DMS153 treated with DMSO at 0.1 percent for 48 hours (cell line): ENCODE results near the gene TSPOAP1.
"Not testable (repeated sequence)": the region's sequence is repeated elsewhere in the genome, so short reads cannot be mapped to it uniquely, and the experiment has no call there.

Experiments used
- DNase-seq: peaks from one replicate; lab custom pipeline; 2025; ENCODE audit not compliant: unreplicated experiment; lab: John Stamatoyannopoulos, UW

TSPOAP1 gene

GRCh38 chr17:58362368-58363014, 33.9 kb upstream of the TSPOAP1 start:
- DNase-seq = no peak

GRCh38 chr17:58360296-58361063, 31.9 kb upstream of the TSPOAP1 start:
- DNase-seq = no peak

- no peak for DNase-seq
Observed at GRCh38 chr17:58358408-58359172, 30.0 kb upstream of the TSPOAP1 start.

- no peak for DNase-seq
Observed at GRCh38 chr17:58357312-58358297, 29.0 kb upstream of the TSPOAP1 start.

- no peak for DNase-seq
Observed at GRCh38 chr17:58356231-58356630, 27.6 kb upstream of the TSPOAP1 start.

- DNase-seq = no peak
Observed at GRCh38 chr17:58354541-58355216, 26.1 kb upstream of the TSPOAP1 start.

DNA sequence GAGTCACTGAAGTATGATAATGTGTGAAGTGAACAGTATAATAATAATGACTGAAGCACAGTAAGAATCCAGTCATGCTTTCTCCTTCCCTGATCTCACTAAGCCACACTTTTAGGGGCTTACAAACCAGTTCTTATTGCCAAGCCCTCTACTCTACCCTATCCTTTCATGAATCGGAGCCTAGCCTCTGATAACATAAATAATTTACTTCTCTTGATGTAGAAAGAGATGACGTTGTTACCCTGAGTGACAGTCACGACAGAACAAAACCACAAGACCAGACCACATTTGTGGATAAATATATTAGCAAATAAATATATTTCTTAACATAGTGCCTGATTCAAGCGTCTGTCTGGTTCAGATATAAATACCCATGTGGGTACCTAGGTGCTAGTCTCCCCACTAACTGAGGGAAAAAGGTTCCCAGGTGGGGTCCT, 24.8 kb upstream of the TSPOAP1 start:
- DNase-seq = no peak

DNA sequence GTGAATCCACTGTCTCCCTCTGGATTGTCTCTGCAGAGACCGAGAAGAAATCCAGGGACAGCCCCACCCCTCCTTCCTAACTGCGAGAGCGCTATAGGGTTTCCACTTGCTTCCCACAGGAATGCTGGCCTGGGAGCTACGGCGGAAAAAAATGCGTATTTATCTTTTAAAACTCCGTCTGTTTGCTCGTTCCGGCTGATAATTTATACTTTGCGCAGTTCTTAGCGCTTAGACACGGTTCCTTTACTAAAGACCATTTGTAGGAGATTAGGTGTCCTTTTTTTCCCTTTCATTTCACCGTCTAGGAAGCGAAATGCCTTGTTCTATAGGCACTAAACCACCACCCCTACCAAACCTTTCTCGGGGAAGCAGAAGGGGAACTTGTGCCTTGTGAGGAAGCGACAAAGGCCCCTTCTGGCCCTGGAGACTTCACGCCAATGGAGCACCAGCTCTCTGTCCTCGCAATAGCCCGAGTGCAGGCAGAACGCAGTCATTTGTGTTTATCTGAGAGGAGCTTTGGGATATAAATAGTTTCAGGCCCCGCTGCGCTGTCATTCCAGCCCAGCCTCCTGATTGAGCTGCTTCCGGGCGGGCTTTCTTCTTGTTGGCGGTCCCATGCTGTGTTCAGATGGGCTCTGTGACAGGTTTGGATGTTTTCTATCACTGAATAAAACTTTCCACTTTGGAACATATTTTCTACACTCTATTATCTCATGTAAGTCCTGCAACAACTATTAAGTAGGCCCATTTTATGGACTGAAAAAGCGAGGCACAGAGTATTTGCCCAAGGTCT, 24.2 kb upstream of the TSPOAP1 start:
- no peak for DNase-seq

DNA sequence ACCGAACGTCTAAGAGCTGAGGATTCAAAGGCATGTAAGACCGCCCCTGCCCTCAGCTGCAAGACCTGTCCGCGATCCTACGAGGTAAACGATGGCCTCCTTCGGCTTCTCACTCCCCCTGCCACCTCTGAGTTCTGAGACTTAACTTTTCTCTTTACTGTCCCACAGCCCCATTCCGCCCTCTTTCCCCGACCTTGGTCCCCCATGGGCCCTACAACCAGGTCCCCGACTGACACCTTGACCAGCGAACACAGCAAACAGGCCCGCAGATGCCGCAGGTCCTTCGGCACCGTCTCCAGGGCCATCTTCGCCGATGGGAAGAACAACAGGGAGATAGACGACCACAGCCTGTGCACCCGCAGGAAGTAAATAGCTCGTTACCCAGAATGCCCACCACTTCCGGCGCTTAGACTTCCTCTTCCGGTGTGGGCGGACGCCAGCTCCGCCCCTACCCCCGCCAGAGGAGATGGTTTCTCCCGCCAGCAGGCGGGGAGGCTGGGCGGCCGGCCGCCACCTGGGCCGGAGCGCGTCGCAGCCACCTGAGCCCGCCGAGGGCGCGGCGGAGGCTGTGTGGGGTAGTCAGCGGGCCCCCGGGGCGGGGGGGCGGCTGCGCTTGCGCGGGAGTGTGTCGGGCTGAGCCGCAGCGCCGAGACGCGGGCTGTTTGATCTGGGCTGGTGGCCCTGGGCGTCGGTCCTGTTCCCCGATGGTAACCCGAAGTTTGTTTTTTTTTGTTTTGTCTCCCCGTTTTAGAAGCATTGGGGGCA, 23.4 kb upstream of the TSPOAP1 start, which contains the start of gene SUPT4H1:
SUPT4H1 (minus strand) TSS at position 371 of the 765 bp plus-strand sequence; CDS start at position 305, 66 bp downstream.
- peak; percentile 90 for DNase-seq

- DNase-seq = no peak
Observed at GRCh38 chr17:58351182-58351581, 22.6 kb upstream of the TSPOAP1 start.

DNA sequence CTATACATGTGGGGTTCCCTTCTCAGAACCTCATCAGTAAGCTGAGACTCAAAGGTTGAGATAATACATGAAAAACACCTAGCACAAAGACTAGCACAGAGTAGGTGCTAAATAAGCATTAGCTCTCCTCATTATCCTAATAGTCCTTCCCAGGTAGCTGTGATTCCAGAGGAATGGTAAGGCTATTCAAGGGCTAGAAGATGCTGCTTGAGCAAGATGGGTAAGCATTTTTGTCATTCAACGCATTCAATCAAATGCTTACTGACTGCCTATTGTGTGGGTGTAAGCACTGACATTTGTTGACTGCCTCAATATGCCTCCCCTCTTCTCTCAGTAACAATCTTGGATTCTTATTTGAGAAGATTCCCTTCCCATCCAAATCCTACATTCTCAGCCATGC, 19.4 kb upstream of the TSPOAP1 start:
- no peak for DNase-seq

- no peak for DNase-seq
Observed at GRCh38 chr17:58345500-58345899, 16.9 kb upstream of the TSPOAP1 start.

DNA sequence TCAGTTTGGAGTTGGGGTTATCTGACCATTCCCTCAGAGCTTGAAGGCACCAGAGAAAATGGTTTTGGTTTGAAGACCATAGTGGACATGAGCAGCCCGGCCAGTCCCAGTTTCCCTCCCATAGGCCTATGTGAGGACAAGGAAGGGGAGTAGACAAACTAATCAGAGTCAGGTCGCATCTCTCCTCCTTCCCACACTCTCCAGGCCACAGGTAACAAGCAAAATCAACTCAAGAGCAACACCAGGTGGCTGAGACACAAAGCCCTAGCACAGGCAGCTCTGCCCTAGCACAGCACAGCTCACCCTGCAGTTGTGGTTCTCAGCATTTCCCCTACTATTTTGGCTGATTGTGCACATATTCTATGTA, 16.2 kb upstream of the TSPOAP1 start:
- DNase-seq = no peak

GRCh38 chr17:58344047-58344790, 15.6 kb upstream of the TSPOAP1 start:
- no peak for DNase-seq

- DNase-seq = no peak
Observed at GRCh38 chr17:58343131-58343530, 14.5 kb upstream of the TSPOAP1 start.

DNA sequence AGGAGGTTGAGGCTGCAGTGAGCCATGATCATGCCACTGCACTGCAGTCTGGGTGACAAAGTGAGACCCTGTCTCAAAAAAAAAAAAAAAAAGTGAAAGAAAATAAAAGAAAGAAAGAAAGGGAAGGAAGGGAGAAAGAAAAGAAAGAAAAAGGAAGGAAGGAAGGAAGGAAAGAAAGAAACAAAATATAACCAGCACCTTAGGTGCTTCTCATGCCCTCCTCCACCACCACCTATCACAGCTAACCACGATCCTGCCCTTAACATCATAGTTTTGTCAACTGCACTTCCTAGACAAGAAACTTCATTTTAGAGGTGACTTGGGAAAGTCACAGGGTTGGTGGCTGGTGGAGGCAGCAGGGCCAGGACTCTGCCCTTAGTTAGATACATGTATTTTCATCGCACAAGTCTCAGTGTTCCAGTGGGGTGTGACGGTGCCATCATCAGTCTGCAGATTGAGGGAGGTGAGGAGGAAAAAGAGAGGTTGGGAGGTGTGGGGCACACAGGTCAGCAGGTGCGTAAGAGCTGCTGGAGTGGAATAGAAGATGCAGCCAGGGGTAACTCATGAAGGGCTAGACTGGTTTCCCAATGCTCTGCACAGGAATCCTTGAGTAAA, 13.4 kb upstream of the TSPOAP1 start:
- DNase-seq = no peak

GRCh38 chr17:58341136-58341860, 12.7 kb upstream of the TSPOAP1 start:
- DNase-seq = not testable (repeated sequence)
